WTC11 (cell line): Measurements from ENCODE around the gene GPR83.

ENCODE experiments used
- CBFB ChIP-seq: sonication (generic); formaldehyde crosslinking; IDR thresholded peaks from 2 replicates; pipeline ENCODE4 v1.8.1; 2022; ENCODE audit warnings: mild to moderate bottlenecking, low read depth, missing genetic modification reagents
- CREB1 ChIP-seq: sonication (generic); formaldehyde crosslinking; IDR thresholded peaks from 2 replicates; pipeline ENCODE4 v1.8.0; 2023; ENCODE audit warnings: mild to moderate bottlenecking, missing genetic modification reagents
- IRF2 ChIP-seq: sonication (generic); formaldehyde crosslinking; IDR thresholded peaks from 2 replicates; pipeline ENCODE4 v1.8.0; 2022; ENCODE audit warnings: low read depth, missing genetic modification reagents, borderline replicate concordance
- OVOL2 ChIP-seq: fragments of 250-450 bp; sonication (Bioruptor Pico); IDR thresholded peaks from 2 replicates; pipeline ENCODE4 v1.9.0; 2021; ENCODE audit warnings: mild to moderate bottlenecking, borderline replicate concordance
- RELA ChIP-seq: sonication (generic); formaldehyde crosslinking; IDR thresholded peaks from 2 replicates; pipeline ENCODE4 v1.8.1; 2022; ENCODE audit warnings: missing genetic modification reagents, mild to moderate bottlenecking, borderline replicate concordance
- TEAD4 ChIP-seq: sonication (generic); formaldehyde crosslinking; IDR thresholded peaks from 2 replicates; pipeline ENCODE4 v1.8.0; 2022; ENCODE audit warnings: mild to moderate bottlenecking, missing genetic modification reagents
- ZNF138 ChIP-seq: sonication (generic); formaldehyde crosslinking; conservative IDR thresholded peaks from 2 replicates; pipeline ENCODE4 v1.8.1; 2022; ENCODE audit warnings: mild to moderate bottlenecking, moderate library complexity, missing genetic modification reagents
- ZNF416 ChIP-seq: fragments of 250-450 bp; sonication (Bioruptor Pico); IDR thresholded peaks from 2 replicates; pipeline ENCODE4 v1.9.0; 2021; ENCODE audit warnings: mild to moderate bottlenecking, inconsistent platforms
- TF ChIP-seq, protein P1 (sequence below): fragments of 200-600 bp; IDR thresholded peaks from 2 replicates; pipeline ENCODE4 v1.8.0; 2022; ENCODE audit warnings: antibody characterized with exemption
- TF ChIP-seq, protein P2 (sequence below): sonication (generic); formaldehyde crosslinking; conservative IDR thresholded peaks from 2 replicates; pipeline ENCODE4 v1.8.1; 2022; ENCODE audit warnings: mild to moderate bottlenecking, missing genetic modification reagents
- TF ChIP-seq, protein P3 (sequence below): sonication (generic); formaldehyde crosslinking; IDR thresholded peaks from 2 replicates; pipeline ENCODE4 v1.8.1; 2022; ENCODE audit warnings: low read depth, missing genetic modification reagents, borderline replicate concordance
- TF ChIP-seq, protein P4 (sequence below): sonication (generic); formaldehyde crosslinking; IDR thresholded peaks from 2 replicates; pipeline ENCODE4 v1.8.1; 2022; ENCODE audit warnings: missing genetic modification reagents, borderline replicate concordance
- TF ChIP-seq, protein P5 (sequence below): sonication (generic); formaldehyde crosslinking; IDR thresholded peaks from 2 replicates; pipeline ENCODE4 v1.8.1; 2023; ENCODE audit warnings: mild to moderate bottlenecking, moderate library complexity, missing genetic modification reagents
- TF ChIP-seq, protein P6 (sequence below): sonication (generic); formaldehyde crosslinking; IDR thresholded peaks from 2 replicates; pipeline ENCODE4 v1.8.0; 2022; ENCODE audit warnings: mild to moderate bottlenecking, missing genetic modification reagents

DNA sequence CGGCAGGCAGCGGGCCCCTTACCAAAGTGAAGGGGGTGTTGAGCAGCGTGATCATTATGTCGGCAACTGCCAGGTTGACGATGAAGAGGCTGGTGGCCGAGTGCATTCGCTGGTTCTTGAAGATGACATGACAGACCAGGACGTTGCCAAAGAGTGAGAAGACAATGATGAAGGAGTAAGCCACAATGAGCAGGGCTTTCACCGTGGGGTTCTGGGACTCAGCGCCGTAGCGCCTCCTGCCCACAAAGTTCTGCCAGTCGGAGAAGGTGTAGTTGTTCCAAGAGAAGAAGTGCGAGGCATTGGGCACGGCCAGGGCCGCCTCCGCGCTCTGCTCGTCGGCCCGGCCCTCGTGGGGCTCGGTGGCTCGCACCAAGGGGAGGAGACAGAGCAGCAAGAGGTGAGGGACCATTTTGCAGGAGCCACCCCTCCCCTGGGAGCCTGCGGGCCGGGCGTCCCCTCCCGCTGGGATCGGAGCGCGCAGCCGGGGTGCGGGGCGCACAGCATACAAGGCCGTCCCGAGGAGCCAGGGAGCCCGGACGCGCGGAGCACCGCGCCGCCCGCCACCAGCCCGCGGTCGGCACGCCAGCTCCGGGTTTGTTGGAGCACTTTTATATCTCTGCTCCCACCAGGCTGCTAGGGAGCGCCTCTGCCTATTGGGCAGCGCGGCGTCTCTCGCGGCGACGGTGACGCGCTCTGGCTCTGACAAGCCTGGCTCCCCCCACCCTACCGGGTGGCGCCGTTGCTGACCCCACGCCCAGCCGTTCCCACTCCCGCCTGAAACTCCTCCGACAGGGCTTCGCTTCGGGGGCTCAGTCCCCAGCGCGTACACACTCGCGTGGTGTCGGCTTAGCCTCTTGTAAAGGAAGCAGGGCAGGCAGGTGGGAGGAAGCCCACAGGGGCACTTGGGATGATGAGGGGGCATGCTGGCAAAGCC is at the start of gene GPR83:
- TF ChIP-seq, protein P1, sequence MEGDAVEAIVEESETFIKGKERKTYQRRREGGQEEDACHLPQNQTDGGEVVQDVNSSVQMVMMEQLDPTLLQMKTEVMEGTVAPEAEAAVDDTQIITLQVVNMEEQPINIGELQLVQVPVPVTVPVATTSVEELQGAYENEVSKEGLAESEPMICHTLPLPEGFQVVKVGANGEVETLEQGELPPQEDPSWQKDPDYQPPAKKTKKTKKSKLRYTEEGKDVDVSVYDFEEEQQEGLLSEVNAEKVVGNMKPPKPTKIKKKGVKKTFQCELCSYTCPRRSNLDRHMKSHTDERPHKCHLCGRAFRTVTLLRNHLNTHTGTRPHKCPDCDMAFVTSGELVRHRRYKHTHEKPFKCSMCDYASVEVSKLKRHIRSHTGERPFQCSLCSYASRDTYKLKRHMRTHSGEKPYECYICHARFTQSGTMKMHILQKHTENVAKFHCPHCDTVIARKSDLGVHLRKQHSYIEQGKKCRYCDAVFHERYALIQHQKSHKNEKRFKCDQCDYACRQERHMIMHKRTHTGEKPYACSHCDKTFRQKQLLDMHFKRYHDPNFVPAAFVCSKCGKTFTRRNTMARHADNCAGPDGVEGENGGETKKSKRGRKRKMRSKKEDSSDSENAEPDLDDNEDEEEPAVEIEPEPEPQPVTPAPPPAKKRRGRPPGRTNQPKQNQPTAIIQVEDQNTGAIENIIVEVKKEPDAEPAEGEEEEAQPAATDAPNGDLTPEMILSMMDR: no peak
- TF ChIP-seq, protein P2, sequence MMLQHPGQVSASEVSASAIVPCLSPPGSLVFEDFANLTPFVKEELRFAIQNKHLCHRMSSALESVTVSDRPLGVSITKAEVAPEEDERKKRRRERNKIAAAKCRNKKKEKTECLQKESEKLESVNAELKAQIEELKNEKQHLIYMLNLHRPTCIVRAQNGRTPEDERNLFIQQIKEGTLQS (CRISPR knock-in tag): no peak
- TF ChIP-seq ZNF416 (CRISPR knock-in tag) (peak; percentile 13; the same call in 1 of the 2 replicates), IRF2 (CRISPR knock-in tag) (no peak), RELA (CRISPR knock-in tag) (no peak), TEAD4 (CRISPR knock-in tag) (no peak), CBFB (CRISPR knock-in tag) (no peak), OVOL2 (CRISPR knock-in tag) (no peak), CREB1 (no peak), ZNF138 (CRISPR knock-in tag) (no peak)
- TF ChIP-seq, protein P3, sequence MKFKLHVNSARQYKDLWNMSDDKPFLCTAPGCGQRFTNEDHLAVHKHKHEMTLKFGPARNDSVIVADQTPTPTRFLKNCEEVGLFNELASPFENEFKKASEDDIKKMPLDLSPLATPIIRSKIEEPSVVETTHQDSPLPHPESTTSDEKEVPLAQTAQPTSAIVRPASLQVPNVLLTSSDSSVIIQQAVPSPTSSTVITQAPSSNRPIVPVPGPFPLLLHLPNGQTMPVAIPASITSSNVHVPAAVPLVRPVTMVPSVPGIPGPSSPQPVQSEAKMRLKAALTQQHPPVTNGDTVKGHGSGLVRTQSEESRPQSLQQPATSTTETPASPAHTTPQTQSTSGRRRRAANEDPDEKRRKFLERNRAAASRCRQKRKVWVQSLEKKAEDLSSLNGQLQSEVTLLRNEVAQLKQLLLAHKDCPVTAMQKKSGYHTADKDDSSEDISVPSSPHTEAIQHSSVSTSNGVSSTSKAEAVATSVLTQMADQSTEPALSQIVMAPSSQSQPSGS: no peak
- TF ChIP-seq, protein P4, sequence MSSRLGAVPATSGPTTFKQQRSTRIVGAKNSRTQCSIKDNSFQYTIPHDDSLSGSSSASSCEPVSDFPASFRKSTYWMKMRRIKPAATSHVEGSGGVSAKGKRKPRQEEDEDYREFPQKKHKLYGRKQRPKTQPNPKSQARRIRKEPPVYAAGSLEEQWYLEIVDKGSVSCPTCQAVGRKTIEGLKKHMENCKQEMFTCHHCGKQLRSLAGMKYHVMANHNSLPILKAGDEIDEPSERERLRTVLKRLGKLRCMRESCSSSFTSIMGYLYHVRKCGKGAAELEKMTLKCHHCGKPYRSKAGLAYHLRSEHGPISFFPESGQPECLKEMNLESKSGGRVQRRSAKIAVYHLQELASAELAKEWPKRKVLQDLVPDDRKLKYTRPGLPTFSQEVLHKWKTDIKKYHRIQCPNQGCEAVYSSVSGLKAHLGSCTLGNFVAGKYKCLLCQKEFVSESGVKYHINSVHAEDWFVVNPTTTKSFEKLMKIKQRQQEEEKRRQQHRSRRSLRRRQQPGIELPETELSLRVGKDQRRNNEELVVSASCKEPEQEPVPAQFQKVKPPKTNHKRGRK (CRISPR knock-in tag): no peak
- TF ChIP-seq, protein P5, sequence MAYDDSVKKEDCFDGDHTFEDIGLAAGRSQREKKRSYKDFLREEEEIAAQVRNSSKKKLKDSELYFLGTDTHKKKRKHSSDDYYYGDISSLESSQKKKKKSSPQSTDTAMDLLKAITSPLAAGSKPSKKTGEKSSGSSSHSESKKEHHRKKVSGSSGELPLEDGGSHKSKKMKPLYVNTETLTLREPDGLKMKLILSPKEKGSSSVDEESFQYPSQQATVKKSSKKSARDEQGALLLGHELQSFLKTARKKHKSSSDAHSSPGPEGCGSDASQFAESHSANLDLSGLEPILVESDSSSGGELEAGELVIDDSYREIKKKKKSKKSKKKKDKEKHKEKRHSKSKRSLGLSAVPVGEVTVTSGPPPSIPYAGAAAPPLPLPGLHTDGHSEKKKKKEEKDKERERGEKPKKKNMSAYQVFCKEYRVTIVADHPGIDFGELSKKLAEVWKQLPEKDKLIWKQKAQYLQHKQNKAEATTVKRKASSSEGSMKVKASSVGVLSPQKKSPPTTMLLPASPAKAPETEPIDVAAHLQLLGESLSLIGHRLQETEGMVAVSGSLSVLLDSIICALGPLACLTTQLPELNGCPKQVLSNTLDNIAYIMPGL (CRISPR knock-in tag): no peak
- TF ChIP-seq, protein P6, sequence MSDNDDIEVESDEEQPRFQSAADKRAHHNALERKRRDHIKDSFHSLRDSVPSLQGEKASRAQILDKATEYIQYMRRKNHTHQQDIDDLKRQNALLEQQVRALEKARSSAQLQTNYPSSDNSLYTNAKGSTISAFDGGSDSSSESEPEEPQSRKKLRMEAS (CRISPR knock-in tag): peak; percentile 31; the same call in 1 of the 2 replicates
